Stomach (tissue), 4 donors: ENCODE measurements around the gene SEC22A.

Experiments used
- CTCF ChIP-seq, 7 experiments: fragments of 450-650 bp in 4 of 7; fragments of 200-600 bp in 3 of 7; sonication (generic) in 3 of 7; IDR thresholded peaks; one replicate each; pipeline ENCODE4 v1.5.1; 2016 to 2019; ENCODE audit warnings: antibody characterized with exemption in 7 of 7, control low read depth in 2 of 7, mild to moderate bottlenecking in 1 of 7
- EP300 ChIP-seq: sonication (generic); formaldehyde crosslinking; IDR thresholded peaks from one replicate; pipeline ENCODE4 v1.6.1; 2017; ENCODE audit warnings: antibody characterized with exemption
- POLR2A ChIP-seq, 4 donors: fragments of 450-650 bp; IDR thresholded peaks; one replicate each; pipeline ENCODE4 v1.6.1; 2016; ENCODE audit warnings: antibody characterized with exemption in 4 of 4, control low read depth in 2 of 4, mild to moderate bottlenecking in 1 of 4, moderate library complexity in 1 of 4
- POLR2AphosphoS5 ChIP-seq, 3 donors: sonication (generic); formaldehyde crosslinking; IDR thresholded peaks; one replicate each; pipeline ENCODE4 v1.6.1; 2016; ENCODE audit warnings: antibody characterized with exemption in 3 of 3

GRCh38 chr3:123263941-123264340, 62.2 kb downstream of the SEC22A start:
- TF ChIP-seq CTCF (IDR thresholded peaks at IDR 0.05) (no peak), EP300 (no peak), POLR2AphosphoS5 (IDR thresholded peaks at IDR 0.05) (no peak), POLR2A (IDR thresholded peaks at IDR 0.05) (no peak)
